SK-N-MC (cell line): ENCODE results near the gene GPR4.

Source experiments
- DNase-seq: peaks from one replicate; pipeline ENCODE4 v3.0.0-alpha.2; 2011; ENCODE audit warnings: low read depth, low spot score
- H3K27ac ChIP-seq: fragments of 200-600 bp; sonication (generic); 2 replicates; pipeline ENCODE4 v1.5.1; 2016; ENCODE audit warnings: mixed run types
- H3K36me3 ChIP-seq: fragments of 200-600 bp; sonication (generic); 2 replicates; pipeline ENCODE4 v1.6.1; 2017; ENCODE audit warnings: antibody characterized with exemption, low read length, mixed read lengths; ENCODE audit not compliant: insufficient read depth
- H3K4me3 ChIP-seq: fragments of 200-600 bp; sonication (generic); 2 replicates; pipeline ENCODE4 v1.5.1; 2016
- H3K9ac ChIP-seq: fragments of 200-600 bp; sonication (generic); 2 replicates; pipeline ENCODE4 v1.8.0; 2017; ENCODE audit warnings: mixed run types, mixed read lengths; ENCODE audit not compliant: insufficient read length
- H3K9me3 ChIP-seq: fragments of 200-600 bp; sonication (generic); 2 replicates; pipeline ENCODE4 v1.6.1; 2017; ENCODE audit warnings: low read depth, mild to moderate bottlenecking, antibody characterized with exemption, low read length, moderate library complexity, mixed read lengths
- EZH2 ChIP-seq: fragments of 200-600 bp; sonication (generic); IDR thresholded peaks from one replicate; pipeline ENCODE4 v1.6.1; 2017; ENCODE audit warnings: antibody characterized with exemption
- FOXP2 ChIP-seq: optimal IDR thresholded peaks from 2 replicates; pipeline ENCODE3; 2011; ENCODE audit warnings: mild to moderate bottlenecking, moderate library complexity; ENCODE audit not compliant: insufficient read depth; ENCODE audit errors: extremely low read length, control extremely low read depth
- POLR2AphosphoS5 ChIP-seq: IDR thresholded peaks from 2 replicates; pipeline ENCODE4 v1.6.1; 2012; ENCODE audit warnings: mild to moderate bottlenecking, low read depth, low read length, borderline replicate concordance

GPR4 gene

DNA sequence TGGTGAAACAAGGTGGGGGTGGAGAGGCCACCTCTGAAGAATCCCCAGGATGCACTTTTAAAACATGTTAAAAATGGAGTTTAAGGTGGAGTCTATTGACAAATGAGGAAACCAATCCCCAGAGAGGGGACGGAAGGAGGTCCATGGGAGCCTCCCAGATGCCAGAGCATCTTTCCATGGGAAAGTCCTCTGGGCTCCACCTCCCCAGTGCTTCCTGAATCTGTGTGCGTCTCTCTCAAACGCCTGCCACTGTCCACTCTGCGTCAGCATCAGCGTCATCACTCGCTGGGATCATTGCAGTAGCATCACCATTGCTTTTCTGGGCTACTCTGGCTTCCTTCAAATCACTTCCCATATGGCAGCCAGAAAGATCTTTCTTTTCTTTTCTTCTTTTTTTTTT lies 6.2 kb downstream of the GPR4 start:
- Histone ChIP-seq H3K9ac (no peak overlapping the region), H3K36me3 (no peaks in the 10 kb centered on the region), H3K4me3 (no peak overlapping the region), H3K27ac (no peak overlapping the region), H3K9me3 (no peaks in the 10 kb centered on the region)
- TF ChIP-seq EZH2 (no peak), FOXP2 (no peak), POLR2AphosphoS5 (no peak)
- DNase-seq = no peak

GRCh38 chr19:45593520-45593919 lies 8.5 kb downstream of the GPR4 start:
- Histone ChIP-seq H3K27ac (no peak overlapping the region), H3K36me3 (no peaks in the 10 kb centered on the region), H3K4me3 (no peak overlapping the region), H3K9me3 (no peaks in the 10 kb centered on the region), H3K9ac (no peak overlapping the region)
- DNase-seq = no peak
- TF ChIP-seq FOXP2 = no peak
- no peak for TF ChIP-seq EZH2
- TF ChIP-seq POLR2AphosphoS5 = no peak

DNA sequence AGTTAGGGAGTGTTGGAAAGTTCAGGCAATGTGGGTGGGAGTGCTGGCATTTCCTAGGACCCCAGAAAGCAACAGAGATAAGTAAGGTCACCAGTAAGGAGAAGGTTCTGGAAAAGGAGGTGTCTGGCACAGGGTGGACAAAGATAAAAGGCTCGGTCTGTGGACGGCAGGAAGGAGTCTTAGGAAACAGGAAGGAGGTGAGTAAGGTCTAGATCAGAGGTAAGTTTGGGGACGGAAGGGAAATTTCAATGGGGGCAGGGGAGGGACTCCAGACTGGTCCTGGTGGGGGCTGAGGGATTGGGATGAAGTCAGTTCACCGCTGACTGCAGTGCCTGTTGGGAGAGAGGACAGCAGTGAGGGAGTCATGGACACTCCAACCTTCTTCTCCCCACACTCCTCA lies 9.6 kb downstream of the GPR4 start:
- no peaks in the 10 kb centered on the region for H3K9me3 ChIP-seq
- TF ChIP-seq POLR2AphosphoS5 = no peak
- no peaks in the 10 kb centered on the region for H3K36me3 ChIP-seq
- H3K4me3 ChIP-seq = no peak overlapping the region
- no peak overlapping the region for H3K9ac ChIP-seq
- H3K27ac ChIP-seq = no peak overlapping the region
- DNase-seq = no peak

GRCh38 chr19:45591638-45592005 lies 10.4 kb downstream of the GPR4 start:
- Histone ChIP-seq H3K9me3 (no peaks in the 10 kb centered on the region), H3K4me3 (no peak overlapping the region), H3K27ac (no peak overlapping the region), H3K36me3 (no peaks in the 10 kb centered on the region), H3K9ac (no peak overlapping the region)
- TF ChIP-seq POLR2AphosphoS5 = no peak
- no peak for TF ChIP-seq EZH2
- no peak for DNase-seq

DNA sequence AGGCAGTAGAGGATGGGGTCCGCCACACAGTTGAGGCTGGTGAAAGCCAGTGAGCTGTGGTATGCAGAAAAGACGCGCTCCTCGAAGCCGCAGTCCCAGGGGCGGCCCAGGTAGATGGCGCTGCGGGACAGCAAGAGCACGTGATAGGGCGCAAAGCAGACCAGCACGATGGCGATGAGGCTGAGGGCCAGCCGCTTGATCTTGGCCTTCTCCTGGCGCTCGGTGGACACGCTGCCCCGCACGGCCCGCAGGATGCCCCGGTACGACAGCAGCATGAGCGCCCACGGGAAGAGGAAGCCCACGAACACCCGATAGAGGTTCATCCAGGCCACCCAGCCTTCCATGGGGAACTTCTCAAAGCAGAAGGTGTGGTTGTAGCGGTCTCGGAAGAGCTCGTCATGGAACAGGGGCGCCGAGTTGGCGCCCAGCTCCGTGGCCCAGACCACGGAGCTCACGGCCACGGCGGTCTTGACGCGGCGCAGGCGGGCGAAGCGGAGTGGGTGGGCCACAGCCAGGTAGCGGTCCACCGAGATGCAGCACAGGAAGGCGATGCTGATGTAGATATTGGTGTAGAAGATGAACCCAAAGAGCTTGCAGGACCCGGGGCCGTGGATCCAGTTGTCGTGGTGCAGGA lies 10.9 kb downstream of the GPR4 start:
- Histone ChIP-seq H3K9ac (no peak overlapping the region), H3K27ac (no peak overlapping the region), H3K4me3 (no peak overlapping the region), H3K9me3 (no peaks in the 10 kb centered on the region), H3K36me3 (no peaks in the 10 kb centered on the region)
- no peak for TF ChIP-seq FOXP2
- TF ChIP-seq EZH2 = no peak
- no peak for TF ChIP-seq POLR2AphosphoS5
- DNase-seq = no peak

GRCh38 chr19:45590300-45591003 lies 11.6 kb downstream of the GPR4 start:
- H3K27ac ChIP-seq = no peak overlapping the region
- H3K4me3 ChIP-seq = no peak overlapping the region
- H3K9me3 ChIP-seq = no peaks in the 10 kb centered on the region
- no peak overlapping the region for H3K9ac ChIP-seq
- no peak for DNase-seq
- H3K36me3 ChIP-seq = no peaks in the 10 kb centered on the region
- no peak for TF ChIP-seq POLR2AphosphoS5
- TF ChIP-seq EZH2 = no peak
- TF ChIP-seq FOXP2 = no peak

DNA sequence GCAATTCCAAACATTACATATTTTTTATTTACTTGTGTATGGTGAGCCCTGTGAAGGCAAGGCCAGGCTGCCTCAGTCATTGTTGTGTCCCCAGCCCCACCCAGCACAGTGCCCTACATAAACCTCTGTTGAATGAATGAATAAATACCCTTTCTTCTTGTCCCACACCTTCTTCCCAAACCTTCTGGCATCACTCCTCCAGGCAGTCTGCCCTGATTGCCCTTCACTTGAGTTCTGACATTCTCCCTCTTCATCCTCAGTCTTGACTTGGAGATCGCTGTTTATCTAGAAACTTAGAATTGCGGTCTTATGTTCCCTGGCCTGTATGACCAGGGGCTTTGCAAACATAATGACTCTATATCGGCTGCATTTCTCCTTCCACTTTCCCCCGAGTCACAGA lies 12.2 kb downstream of the GPR4 start:
- no peak for DNase-seq
- Histone ChIP-seq H3K36me3 (no peaks in the 10 kb centered on the region), H3K4me3 (no peak overlapping the region), H3K27ac (no peak overlapping the region), H3K9ac (no peak overlapping the region), H3K9me3 (no peaks in the 10 kb centered on the region)
- no peak for TF ChIP-seq FOXP2

DNA sequence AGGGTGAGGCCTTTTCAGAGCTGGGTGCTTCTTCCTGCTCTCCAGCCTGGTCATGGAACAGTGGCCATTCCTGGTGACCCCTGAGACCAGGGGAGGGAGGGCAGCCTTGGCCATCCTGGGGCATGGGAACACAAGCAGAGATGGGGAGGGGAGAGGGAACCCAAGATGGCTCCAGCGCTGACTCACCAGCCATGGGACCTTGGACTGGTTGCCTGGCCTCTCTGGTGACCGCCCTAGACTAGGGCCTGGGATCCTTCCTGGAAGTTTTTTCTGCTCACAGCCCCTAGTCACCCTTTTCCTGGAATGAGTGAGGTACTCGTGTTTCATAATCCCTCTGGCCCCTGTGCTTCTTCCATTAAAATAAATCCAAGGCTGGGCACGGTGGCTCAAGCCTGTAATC lies 14.1 kb downstream of the GPR4 start:
- H3K27ac ChIP-seq = no peak overlapping the region
- no peak for DNase-seq
- no peak overlapping the region for H3K9ac ChIP-seq
- no peaks in the 10 kb centered on the region for H3K36me3 ChIP-seq
- no peaks in the 10 kb centered on the region for H3K9me3 ChIP-seq
- TF ChIP-seq EZH2 (no peak), FOXP2 (no peak), POLR2AphosphoS5 (no peak)
- H3K4me3 ChIP-seq = no peak overlapping the region

- no peaks in the 10 kb centered on the region for H3K9me3 ChIP-seq
- peak overlapping the region; percentile 70 for H3K9ac ChIP-seq
- H3K4me3 ChIP-seq = peak overlapping the region; percentile 84
- no peak for DNase-seq
- no peak for TF ChIP-seq EZH2
- TF ChIP-seq POLR2AphosphoS5 = no peak
- peak overlapping the region; percentile 90 for H3K27ac ChIP-seq
- no peaks in the 10 kb centered on the region for H3K36me3 ChIP-seq
Measured at GRCh38 chr19:45585158-45585577, 16.8 kb downstream of the GPR4 start.
